ENCODE data around the gene DTX3.
"Not testable (repeated sequence)": the region's sequence is repeated elsewhere in the genome, so short reads cannot be mapped to it uniquely, and the experiment has no call there.

DTX3 gene, protein sequence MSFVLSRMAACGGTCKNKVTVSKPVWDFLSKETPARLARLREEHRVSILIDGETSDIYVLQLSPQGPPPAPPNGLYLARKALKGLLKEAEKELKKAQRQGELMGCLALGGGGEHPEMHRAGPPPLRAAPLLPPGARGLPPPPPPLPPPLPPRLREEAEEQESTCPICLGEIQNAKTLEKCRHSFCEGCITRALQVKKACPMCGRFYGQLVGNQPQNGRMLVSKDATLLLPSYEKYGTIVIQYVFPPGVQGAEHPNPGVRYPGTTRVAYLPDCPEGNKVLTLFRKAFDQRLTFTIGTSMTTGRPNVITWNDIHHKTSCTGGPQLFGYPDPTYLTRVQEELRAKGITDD

DNA sequence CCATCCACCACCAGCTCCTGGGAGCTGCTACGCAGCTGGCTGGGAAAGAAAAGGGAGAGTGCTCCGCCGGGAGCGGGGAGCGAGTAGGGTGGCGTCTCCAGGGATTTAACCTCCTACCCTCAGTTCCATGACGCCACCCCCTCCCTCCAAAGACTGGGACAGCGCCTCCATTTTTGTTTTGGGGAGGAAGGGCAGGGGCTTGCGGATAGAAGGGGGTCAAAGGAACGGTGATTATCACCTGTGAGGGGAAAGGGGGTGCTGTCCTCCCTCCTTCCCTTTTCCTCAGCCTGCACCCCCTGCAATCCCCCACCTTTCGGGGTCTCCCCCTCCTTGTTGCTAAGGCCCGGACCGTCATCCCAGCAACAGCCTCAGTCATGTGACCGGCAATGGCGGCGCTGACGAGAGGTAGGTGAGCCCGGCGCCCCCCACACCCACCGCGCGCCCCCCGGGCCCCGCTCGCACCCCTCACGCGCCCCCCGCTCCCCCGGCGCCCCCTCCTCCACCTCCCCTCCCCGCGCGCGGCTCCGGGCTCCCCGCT lies at the start of gene DTX3:
Gene DTX3, plus strand, starts transcription at position 371 of the 538 bp plus-strand sequence. CDS start 1,694 bp downstream, outside the sequence.
- DNase-seq (ENCODE audit: low read depth in 2 of 2), result peak in 1 of 2 donors; percentile 26

DNA sequence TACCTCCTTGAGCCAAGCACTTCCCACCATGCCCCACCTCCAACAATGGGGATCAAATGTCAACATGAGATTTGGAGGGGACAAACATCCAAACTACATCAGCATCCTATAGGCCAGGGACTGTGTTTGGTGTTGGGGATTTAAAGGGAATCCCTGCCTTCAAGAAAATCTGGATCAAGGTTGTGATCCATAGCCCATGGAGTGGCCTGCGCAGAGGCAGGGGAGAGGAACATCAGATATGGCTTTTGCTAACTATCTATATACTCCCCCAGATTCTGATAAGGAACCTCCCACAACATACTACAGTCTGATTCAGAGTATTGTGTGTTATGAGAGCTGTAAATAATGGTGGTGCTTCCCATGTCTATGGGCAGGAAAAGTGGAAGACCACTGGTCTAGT lies 49.7 kb upstream of the DTX3 start:
- DNase-seq (ENCODE audit: low read depth in 2 of 2), result no peak

DNA sequence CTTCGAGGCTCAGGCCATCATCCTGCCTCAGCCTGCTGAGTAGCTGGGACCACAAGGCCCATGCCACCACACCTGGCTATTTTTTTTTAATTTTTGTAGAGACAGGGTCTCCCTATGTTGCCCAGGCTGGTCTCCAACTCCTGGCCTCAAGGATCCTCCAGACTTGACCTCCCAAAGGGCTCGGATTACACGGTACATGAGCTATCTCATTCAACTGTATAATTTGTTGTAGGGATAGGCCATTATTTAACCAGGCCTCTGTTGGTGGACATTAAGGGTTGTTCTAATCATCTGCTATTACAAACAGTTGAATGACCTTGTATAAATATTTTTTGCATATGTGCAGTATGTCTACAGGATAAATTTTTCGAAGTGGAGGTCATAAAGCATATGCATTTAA lies 45.8 kb upstream of the DTX3 start:
- DNase-seq (ENCODE audit: low read depth in 2 of 2), result no peak

DNA sequence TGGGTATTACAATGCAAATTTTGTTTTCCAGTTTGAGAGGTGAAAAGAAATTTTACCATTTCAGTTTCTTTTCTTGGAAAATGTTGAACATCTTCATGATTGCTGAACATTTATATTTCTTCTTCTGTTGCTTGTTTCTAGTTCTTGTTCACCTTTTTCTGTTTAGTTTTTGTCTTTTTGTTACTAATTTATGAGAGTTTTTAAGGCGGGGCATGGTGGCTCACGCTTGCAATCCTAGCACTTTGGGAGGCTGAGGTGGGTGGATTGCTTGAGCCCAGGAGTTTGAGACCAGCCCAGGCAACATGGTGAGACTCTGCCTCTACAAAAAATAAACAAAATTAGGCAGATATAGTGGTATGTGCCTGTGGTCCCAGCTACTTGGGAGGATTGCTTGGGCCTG lies 44.1 kb upstream of the DTX3 start:
- DNase-seq (ENCODE audit: low read depth in 2 of 2), result no peak

DNA sequence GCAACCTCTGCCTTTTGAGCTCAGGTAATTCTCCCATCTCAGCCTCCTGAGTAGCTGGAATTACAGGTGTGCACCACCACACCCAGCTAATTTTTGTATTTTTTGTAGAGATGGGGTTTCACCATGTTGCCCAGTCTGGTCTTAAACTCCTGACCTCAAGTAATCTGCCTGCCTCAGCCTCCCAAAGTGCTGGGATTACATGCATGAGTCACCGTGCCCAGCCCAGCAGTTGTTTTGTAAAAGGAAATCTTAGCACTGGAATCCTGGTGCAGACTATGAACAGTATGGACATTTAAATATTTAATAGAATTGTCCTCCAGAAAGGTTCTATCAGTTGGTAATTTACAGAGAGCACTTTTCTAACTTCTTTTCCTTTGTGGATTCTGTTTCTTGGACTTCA lies 43.5 kb upstream of the DTX3 start:
- DNase-seq (ENCODE audit: low read depth in 2 of 2), result not testable (repeated sequence)

DNA sequence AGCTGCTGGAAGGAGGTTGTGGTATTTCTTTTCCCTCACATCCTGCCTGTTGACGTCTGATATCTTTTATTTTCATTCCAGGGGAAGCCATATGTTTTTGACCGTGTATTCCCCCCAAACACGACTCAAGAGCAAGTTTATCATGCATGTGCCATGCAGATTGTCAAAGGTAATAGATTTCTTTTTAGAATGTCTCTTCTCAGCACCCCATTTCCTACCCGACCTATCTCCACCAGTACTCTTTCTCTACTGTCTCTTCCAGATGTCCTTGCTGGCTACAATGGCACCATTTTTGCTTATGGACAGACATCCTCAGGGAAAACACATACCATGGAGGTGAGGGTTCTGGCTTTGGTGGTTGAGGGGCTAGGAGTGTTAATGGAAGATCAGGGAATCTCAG lies 41.3 kb upstream of the DTX3 start:
- no peak for DNase-seq (ENCODE audit: low read depth in 2 of 2)

DNA sequence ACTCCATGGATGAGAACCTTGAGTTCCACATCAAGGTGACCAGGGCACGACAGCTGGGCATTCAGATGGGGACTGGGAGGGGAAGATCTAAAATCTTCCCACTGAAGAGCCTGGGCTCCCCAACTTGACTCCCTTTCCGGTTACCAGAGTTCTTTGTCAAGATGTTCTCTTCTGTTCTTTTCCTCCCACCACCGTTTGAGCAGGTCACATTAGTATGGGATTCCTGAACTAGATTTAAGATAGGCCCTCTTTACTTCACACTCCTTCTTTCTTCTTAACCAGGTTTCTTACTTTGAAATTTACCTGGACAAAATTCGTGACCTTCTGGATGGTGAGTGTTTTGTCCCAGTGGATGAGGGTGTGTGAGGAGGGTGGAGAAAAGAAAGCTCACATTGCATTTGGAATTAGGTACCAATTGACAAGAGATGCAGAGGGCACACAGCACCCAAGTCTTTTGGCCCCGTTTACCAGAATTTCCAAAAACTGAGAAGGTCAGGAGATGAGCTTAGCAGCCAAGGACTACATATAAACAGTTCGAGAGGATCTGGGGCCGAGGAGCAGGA lies 40.4 kb upstream of the DTX3 start:
- no peak for DNase-seq (ENCODE audit: low read depth in 2 of 2)

DNA sequence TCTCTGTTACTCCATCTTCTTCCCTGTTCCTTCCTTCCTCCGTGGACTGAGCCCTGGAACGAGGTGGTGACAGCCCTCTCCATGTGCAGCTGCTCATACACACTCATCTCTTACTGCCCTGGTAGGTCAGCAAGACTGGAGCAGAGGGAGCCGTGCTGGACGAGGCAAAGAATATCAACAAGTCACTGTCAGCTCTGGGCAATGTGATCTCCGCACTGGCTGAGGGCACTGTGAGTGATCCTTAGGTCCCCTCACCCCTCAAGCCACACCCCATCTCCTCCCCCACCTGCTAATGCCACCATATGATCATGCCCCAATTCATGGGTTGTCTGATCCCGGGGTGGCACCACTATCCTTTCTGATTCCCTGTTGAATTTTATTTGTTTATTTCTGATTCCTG lies 35.8 kb upstream of the DTX3 start:
- no peak for DNase-seq (ENCODE audit: low read depth in 2 of 2)

DNA sequence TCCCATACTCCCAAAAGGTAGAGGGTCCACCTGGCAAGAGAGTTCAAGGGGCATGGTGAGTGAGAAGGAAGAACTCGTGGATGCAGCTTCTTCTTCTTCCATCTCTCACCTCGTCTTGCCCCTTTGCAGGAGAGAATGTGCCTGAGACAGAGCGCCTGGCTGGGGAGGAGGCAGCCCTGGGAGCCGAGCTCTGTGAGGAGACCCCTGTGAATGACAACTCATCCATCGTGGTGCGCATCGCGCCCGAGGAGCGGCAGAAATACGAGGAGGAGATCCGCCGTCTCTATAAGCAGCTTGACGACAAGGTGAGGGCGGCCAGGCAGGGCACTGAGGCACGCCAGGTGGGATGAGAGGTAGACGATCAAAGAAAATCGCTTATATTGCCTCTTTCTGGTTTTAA lies 34.8 kb upstream of the DTX3 start:
- no peak for DNase-seq (ENCODE audit: low read depth in 2 of 2)

DNA sequence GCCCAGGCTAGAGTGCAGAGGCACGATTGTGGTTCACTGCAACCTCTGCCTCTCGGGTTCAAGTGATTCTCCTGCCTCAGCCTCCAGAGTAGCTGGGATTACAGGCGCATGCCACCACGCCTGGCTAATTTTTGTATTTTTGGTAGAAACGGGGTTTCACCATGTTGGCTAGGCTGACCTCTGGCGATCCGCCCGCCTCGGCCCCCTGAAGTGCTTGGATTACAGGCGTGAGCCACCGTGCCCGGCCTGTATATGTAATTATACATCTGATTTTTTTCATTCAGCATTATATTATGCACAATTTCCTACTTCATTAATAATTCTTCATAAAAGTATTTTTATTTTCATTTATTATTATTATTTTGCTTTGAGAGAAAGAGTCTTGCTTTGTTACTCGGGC lies 34.2 kb upstream of the DTX3 start:
- not testable (repeated sequence) for DNase-seq (ENCODE audit: low read depth in 2 of 2)

DNA sequence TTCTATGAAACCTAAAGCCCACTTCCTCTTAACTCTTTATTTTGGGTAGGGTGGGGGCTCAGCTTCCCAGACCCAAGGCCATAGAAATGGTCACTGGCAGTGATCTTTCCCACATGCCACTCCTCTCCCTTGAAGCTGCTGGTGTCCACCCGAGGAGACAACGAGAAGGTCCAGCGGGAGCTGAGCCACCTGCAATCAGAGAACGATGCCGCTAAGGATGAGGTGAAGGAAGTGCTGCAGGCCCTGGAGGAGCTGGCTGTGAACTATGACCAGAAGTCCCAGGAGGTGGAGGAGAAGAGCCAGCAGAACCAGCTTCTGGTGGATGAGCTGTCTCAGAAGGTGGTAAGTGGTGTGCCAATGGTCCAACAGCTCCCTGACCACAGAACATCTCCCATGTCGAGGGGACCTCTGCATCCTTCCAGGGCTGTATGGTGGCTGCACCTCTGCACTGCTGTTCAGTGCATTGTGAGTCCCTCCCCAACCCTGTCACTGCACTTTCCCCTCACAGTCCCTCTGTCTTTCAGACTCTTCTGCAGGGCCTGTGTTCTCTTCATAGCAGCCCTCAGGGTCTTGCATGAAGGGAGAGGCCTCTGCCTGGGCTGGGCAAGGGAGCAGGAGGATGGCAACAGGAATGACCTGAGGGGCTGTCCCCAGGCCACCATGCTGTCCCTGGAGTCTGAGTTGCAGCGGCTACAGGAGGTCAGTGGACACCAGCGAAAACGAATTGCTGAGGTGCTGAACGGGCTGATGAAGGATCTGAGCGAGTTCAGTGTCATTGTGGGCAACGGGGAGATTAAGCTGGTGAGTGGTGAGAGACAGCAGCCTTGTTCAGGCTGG lies 32.5 kb upstream of the DTX3 start:
- DNase-seq (ENCODE audit: low read depth in 2 of 2), result no peak

DNA sequence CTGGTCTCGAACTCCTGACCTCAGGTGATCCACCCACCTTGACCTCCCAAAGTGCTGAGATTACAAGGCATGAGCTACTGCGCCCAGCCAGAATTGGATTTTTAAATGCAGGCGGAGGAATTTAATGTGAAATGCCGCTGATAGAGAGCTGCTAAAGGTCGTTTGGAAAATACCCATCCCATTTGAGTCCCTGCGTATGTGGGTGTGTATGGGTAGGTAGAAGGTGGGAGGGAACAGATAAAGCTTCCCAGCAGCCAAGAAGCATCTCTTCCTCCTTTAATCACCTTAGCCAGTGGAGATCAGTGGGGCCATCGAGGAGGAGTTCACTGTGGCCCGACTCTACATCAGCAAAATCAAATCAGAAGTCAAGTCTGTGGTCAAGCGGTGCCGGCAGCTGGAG lies 29.8 kb upstream of the DTX3 start:
- DNase-seq (ENCODE audit: low read depth in 2 of 2), result no peak

DNA sequence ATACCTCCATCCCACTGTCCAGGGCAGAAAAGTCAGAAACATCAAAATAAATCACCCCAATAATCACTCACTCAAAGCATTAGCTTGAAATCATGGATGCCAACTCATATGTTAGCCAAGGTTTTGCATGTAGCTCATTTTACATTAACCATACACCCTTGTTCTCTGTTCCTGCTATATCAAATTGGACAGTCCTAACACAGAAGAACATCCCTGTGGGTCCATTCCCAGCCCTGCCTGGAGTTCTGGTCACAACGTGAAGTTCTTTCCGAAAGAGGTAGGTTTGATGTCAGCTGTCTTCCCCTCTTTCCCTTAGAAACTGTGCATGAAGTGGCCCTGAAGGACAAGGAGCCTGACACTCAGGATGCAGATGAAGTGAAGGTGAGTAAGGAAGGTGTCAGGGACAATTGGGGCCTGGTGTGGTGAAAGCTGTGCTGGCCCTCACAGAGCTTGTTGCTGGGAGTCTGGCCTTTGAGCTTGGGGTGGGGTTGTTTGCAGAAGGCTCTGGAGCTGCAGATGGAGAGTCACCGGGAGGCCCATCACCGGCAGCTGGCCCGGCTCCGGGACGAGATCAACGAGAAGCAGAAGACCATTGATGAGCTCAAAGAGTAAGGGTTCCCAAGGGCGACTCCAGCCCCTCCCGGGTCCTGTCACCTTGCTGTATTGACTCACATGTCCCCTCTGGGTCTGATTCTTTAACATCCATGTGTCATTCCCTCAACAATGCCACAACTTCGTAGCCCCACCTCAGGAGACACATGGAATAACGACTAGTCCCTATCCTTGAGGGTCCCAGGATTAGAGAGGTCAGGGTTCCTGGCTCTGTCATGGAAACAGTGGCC lies 28.6 kb upstream of the DTX3 start:
- no peak for DNase-seq (ENCODE audit: low read depth in 2 of 2)

DNA sequence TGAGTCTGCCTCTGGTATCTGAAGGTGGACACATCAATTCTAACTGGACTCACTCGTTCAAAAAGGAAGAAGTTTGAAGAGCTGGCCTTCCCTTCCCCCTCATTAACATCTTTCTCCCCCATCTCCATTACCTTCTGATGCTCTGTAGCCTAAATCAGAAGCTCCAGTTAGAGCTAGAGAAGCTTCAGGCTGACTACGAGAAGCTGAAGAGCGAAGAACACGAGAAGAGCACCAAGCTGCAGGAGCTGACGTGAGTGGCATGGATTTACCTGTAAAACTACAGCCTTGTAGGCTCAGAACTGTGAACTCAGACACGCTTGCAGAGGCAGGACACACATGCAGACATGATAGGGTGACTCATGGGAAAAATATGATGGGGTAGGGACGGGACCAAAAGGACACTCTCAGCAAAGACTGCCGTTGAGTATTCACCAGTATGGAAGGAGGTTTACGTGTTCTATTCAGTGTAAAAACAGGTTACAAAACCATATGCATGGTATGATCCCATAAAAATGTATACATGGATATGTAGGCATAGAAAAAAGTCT lies 27.9 kb upstream of the DTX3 start:
- no peak for DNase-seq (ENCODE audit: low read depth in 2 of 2)

DNA sequence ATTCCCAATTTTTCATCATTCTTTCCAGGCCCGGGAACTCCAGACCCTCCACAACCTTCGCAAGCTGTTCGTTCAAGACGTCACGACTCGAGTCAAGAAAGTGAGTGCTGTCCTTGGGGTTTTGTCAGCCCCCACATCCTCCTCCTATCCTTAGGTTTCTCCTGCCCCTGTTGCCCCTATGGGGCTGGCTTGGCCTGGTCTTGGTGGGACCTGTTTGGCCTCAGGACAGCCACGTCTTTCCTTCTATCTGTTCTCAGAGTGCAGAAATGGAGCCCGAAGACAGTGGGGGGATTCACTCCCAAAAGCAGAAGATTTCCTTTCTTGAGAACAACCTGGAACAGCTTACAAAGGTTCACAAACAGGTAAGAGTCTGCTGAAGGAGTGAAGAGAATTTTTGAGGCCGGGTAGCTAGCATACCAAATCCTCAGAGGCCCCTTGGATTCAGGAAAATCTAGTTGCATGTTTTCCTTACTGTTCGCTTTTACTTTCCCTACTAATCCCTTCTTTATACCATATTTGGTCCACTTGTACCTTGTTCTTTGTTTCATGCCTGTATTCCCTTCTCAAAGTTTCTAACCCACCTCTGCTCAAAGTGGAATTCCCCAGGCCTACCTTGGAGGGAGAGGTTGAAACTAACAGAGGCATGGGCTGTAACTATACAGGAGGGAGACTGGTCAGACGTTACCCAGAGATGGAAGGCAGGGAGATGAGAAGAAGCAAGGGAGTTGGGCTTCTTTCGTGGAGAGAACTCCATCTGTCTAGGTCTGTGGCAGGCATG lies 26.5 kb upstream of the DTX3 start:
- no peak for DNase-seq (ENCODE audit: low read depth in 2 of 2)

DNA sequence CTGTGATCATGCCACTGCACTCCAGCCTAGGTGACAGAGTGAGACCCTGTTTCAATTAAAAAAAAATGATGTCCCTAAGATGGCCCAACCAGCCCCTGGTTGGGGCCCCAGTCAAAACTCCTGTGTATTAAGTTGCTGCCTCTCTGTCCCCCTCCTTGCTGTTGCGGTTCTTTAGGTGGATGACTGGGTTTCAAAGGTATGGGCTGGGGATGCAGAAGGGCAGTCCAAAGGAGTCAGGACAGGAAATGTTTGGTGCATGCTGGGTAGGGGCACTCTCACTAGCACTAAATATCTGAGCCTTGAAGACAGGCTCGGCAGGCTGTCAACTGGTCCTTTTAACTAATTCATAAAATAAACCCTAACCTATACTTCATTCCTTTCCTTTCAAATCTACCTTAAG lies 25.6 kb upstream of the DTX3 start:
- no peak for DNase-seq (ENCODE audit: low read depth in 2 of 2)

DNA sequence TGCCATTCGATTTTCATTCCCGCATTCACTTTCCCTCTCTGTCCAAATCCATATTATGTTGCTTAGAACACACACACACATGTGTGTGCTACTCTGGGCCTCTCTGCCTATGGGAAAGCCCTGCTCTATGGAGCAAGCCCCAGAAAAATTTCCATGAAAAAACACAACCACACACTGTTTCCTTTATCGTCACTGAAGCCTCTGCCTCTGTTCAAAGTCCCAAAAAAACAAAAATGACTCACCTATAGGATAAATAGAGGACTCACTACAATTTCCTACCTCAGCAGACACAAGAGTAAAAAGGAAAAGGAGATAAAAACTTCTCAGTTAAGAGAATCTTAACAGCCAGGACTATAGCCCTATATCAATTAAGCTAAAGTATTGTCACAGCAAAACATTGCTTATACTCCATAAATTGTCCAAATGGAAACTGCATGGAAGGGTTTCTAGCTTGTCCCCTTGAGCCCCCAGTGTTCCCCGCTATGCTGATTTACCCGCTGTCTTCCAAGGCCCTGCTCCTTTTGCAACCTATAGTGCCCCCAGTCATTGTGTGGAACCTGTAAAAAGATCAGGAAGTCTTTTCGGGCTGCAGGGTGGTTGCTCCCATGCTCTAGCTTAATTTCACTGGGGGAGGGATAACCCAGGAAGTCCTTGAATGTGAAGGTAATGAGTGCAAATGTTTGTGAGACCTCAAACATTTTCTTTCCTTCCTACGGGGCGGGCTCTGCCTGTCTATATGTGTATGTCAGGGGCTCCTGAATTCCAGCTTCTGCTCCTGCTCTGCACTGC lies 24.8 kb upstream of the DTX3 start:
- no peak for DNase-seq (ENCODE audit: low read depth in 2 of 2)

DNA sequence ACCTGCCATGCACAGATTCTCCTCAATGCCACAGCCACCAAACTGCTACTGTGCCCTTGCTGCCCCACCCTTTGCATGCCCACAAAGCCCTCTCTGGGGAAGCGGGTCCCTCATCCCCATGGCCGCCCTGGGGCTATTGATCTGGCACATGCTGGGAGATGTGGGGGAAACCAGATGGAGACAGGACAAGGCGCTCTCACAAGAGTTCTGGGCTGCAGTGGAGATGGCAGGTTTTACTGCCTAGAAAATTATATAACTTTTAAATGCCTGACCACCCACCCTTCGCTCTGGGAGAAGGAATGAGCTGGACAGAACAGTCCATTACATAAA lies 24.2 kb upstream of the DTX3 start:
- no peak for DNase-seq (ENCODE audit: low read depth in 2 of 2)

DNA sequence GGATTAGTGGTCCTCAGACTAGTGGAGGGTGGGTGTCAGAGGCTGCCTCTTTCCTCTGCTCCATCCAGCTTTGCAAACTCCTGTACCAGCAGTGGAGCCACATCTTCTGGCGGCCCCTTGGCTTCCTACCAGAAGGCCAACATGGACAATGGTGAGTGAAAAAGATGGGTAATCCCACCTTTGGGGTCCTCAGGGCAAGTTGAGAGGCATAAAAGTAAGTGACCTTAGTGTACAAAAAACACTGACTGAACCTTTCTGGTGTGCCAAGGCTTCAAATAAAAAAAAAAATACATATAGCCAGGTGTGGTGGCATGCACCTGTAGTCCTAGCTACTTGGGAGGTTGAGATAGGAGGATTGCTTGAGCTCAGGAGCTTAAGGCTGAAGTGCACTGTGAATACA lies 22.8 kb upstream of the DTX3 start:
- no peak for DNase-seq (ENCODE audit: low read depth in 2 of 2)

DNA sequence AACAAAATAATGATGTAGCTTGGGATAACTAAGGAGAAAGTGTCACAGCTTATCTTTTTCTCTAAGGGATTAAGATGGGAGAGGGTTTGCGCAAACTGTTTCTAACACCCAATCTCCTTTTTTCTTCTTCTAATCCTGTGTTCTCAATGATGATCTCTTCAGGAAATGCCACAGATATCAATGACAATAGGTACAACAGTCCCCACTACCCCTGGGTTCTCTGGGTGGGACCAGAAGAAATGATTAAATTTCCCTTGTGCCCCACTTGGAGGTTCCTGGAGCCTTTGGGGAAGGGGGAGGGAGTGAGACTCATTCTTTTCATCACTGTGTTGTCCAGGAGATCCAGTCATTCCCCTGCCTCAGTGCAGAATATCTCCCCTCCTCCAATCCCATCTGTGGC lies 22.2 kb upstream of the DTX3 start:
- no peak for DNase-seq (ENCODE audit: low read depth in 2 of 2)

All from stimulated activated CD8-positive, alpha-beta memory T cell treated with anti-CD3 and anti-CD28 coated beads, Interleukin-15, amount 100 ng/mL, for 48 hours (primary cell).